HG03378 (cell line): ENCODE results near the gene CNGB1.
"Not testable (repeated sequence)": the region's sequence is repeated elsewhere in the genome, so short reads cannot be mapped to it uniquely, and the experiment has no call there.

Source experiments
- ATAC-seq: cut with Tn5 transposase; IDR thresholded peaks from one replicate; pipeline ENCODE4 v1.9.1; 2021; ENCODE audit warnings: mild to moderate bottlenecking, moderate library complexity; ENCODE audit not compliant: unreplicated experiment

CNGB1 gene

GRCh38 chr16:57866529-57866918, 104.4 kb downstream of the CNGB1 start:
- no peak for ATAC-seq

- no peak for ATAC-seq
Measured at GRCh38 chr16:57865746-57866528, 105.0 kb downstream of the CNGB1 start.

GRCh38 chr16:57863434-57864160, 107.3 kb downstream of the CNGB1 start:
- no peak for ATAC-seq

GRCh38 chr16:57862698-57863433, 108.1 kb downstream of the CNGB1 start:
- ATAC-seq, result no peak

GRCh38 chr16:57859331-57859730, 111.6 kb downstream of the CNGB1 start:
- ATAC-seq, result no peak

GRCh38 chr16:57858635-57859034, 112.3 kb downstream of the CNGB1 start:
- no peak for ATAC-seq

GRCh38 chr16:57857991-57858390, 112.9 kb downstream of the CNGB1 start:
- not testable (repeated sequence) for ATAC-seq

GRCh38 chr16:57855188-57855587, 115.7 kb downstream of the CNGB1 start:
- ATAC-seq, result no peak

- ATAC-seq, result no peak
Measured at GRCh38 chr16:57852189-57852588, 118.7 kb downstream of the CNGB1 start.

- no peak for ATAC-seq
Measured at GRCh38 chr16:57848181-57848580, 122.7 kb downstream of the CNGB1 start.

GRCh38 chr16:57846931-57847330, 124.0 kb downstream of the CNGB1 start:
- ATAC-seq, result not testable (repeated sequence)

- ATAC-seq, result no peak
Measured at GRCh38 chr16:57846078-57846697, 124.7 kb downstream of the CNGB1 start.

GRCh38 chr16:57845115-57845514, 125.8 kb downstream of the CNGB1 start:
- no peak for ATAC-seq

GRCh38 chr16:57844416-57845030, 126.4 kb downstream of the CNGB1 start:
- no peak for ATAC-seq

- ATAC-seq, result no peak
Measured at GRCh38 chr16:57843400-57843799, 127.5 kb downstream of the CNGB1 start.

GRCh38 chr16:57842601-57843000, 128.3 kb downstream of the CNGB1 start:
- ATAC-seq, result no peak

GRCh38 chr16:57840833-57841232, 130.1 kb downstream of the CNGB1 start:
- no peak for ATAC-seq

GRCh38 chr16:57838161-57838560, 132.8 kb downstream of the CNGB1 start:
- ATAC-seq, result no peak

GRCh38 chr16:57837305-57838125, 133.4 kb downstream of the CNGB1 start:
- no peak for ATAC-seq

- ATAC-seq, result not testable (repeated sequence)
Measured at GRCh38 chr16:57835439-57835838, 135.5 kb downstream of the CNGB1 start.
